Left lobe of liver (tissue), 2 donors: ENCODE data around the gene FREY1. TPM values are rescaled to one million over a fixed set of nuclear protein-coding genes. Genes with fewer than 3 reads are reported as not detected.
A peak's percentile ranks its signal among the peaks of the same experiment; 100 is the strongest.

Experiments
- ATAC-seq: fragments of 200-7000 bp; cut with Tn5 transposase; one replicate; pipeline ENCODE4 v1.9.1; 2020; ENCODE audit warnings: mild to moderate bottlenecking, moderate library complexity
- DNase-seq: peaks from one replicate; pipeline ENCODE4 v3.0.0-alpha.2; 2020; ENCODE audit warnings: low spot score
- total RNA-seq: library from RNA; stranded (reverse); gene quantifications from one replicate; pipeline ENCODE4 v1.2.1, GENCODE V29; 2021
- donor health status: DM: no; HTN: no; CAD: no; lungs with moderate emphysema.
- donor health status: DM: no; HTN: yes; CAD: no.

FREY1 gene
- total RNA-seq: 0.68 TPM

DNA sequence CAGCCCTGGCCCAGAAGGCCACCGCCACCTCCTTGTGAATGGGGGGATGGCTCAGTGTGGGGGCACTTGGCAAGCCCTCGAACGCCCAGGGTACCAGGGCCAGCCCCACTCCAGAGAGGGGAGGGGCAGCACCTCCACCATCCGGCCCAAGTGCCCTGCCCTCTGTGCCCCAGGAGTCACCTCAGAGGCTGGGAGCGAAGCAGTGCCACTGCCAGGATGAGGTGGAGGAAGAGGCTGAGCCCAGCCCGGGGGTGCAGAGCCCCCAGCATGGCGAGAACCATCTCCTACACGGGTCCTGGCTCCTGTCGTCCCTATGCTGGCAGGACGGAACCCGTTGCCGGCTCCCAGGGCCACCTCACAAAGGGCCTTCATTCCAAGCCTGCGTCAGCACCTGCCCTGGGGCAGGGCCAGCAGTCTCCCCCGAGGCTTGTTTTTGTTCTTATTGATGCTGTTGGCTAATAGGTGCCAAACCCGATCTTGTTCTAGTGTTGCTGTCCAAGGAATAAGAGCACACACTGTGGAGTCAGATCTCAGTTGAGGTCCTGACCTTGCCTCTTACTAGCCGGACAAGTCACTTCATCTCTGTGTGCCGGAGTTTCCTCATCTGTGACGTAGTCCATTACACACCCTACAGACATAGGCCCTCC lies at the start of gene FREY1:
Gene FREY1, minus strand, starts transcription at position 307 of the 647 bp plus-strand sequence. Its CDS starts 26 bp downstream, at position 281.
- ATAC-seq (peak; percentile 28), DNase-seq (no peak)

- ATAC-seq (peak; percentile 28), DNase-seq (no peak)
These were observed 42.9 kb upstream of the FREY1 start for GRCh38 chr11:45949992-45950407.

GRCh38 chr11:45948356-45948755 lies 41.3 kb upstream of the FREY1 start:
- ATAC-seq: no peak
- no peak for DNase-seq

DNA sequence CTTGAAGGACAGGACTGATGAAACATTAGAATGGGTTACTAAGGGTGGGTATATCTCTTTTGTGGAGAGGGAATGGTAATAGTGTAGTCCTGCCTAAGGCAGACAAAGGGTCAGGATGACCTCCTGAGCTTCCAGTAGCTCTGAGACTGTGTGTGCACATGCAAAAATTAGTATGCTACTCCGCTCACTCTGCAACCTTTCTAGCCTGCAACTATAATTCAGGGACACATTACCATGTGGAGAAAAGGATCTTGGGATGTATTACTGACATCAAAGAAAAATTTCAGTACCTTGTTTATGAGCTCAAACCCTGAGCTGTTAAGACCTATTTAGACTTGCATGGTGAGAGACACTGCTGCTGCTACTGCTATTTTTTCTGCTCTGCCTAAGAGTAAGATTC lies 40.8 kb upstream of the FREY1 start:
- ATAC-seq (no peak), DNase-seq (no peak)

- ATAC-seq (no peak), DNase-seq (no peak)
These were observed 38.4 kb upstream of the FREY1 start for GRCh38 chr11:45945397-45945999.

DNA sequence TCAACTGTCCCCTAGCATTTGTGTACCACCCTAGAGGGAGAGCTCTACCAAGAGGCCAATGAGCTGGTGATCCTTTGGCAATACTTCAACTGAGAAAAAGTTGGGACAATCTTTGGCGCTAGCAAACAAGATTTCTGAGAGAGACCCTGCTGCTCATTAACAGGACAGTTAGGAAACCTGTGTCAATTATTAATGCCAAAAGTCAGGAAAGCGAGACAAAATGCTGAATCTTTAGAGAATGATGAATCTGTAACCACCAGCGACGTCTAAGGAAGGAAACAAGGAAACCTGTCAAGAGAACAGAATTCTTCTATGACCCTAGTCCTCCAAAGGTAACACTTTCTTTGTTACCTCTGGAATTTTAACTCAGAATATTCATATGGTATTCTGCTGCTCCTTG lies 35.3 kb upstream of the FREY1 start:
- ATAC-seq (peak; percentile 44), DNase-seq (no peak)

DNA sequence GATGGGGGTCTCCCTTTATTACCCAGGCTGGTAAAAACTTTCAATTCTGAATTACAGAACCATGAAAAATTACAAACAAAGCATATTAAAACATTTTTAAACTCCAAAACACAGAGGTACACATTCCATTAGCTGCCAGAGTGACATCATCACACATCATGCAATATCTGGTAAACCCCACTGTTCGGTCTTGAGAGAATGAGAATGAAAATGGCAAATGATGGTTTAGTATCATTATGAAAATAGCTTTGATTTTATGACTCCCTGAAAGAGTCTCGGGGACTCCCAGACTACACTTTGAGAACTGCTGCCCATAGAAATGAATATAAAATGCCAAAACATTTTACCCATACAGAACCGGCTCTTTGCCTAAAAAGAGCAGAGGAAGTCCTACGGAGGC lies 34.2 kb upstream of the FREY1 start:
- ATAC-seq (no peak), DNase-seq (no peak)

- no peak for DNase-seq
- ATAC-seq: no peak
These were observed 32.8 kb upstream of the FREY1 start for GRCh38 chr11:45939836-45940235.

- no peak for ATAC-seq
- DNase-seq: no peak
These were observed 30.8 kb upstream of the FREY1 start for GRCh38 chr11:45937916-45938315.

- DNase-seq (no peak), ATAC-seq (no peak)
These were observed 29.5 kb upstream of the FREY1 start for GRCh38 chr11:45936511-45937054.

GRCh38 chr11:45935349-45936064 lies 28.4 kb upstream of the FREY1 start:
- ATAC-seq (no peak), DNase-seq (no peak)

DNA sequence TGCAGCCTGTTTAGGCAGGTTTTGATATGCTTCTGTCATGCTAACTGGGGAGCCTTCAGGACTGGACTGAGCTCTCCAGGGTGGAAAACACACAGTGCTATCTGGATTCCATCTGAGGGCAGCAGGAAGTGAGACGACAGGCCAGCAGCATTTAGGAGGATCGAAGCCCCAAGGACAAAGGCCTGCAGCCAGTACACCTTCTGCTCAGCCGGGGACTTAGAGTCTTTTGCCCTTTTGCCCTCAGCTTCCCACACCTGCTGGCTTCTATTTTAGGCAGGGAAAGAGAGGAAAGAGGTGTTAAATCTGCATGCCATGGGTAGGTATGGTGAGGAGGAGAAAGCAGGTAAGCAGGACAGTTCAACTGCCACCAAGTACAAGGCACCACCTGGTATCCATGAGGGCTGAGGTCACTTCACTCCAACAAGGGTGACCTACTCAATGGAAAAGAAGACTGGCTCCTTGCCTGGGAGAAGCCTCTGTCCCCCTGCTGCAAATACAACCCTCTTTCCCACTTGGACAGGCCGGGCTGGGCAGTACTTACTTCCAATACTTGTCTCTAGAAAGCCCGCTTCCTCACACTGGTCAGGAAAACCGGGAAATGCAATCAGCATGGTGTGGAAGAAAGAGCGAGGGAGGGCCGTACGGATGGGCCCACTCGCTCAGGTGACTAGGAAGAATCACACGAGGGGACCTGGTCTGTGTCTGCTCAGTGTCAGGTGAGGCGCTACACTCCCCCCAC lies 27.7 kb upstream of the FREY1 start:
- DNase-seq (peak; percentile 74), ATAC-seq (peak; percentile 84)

DNA sequence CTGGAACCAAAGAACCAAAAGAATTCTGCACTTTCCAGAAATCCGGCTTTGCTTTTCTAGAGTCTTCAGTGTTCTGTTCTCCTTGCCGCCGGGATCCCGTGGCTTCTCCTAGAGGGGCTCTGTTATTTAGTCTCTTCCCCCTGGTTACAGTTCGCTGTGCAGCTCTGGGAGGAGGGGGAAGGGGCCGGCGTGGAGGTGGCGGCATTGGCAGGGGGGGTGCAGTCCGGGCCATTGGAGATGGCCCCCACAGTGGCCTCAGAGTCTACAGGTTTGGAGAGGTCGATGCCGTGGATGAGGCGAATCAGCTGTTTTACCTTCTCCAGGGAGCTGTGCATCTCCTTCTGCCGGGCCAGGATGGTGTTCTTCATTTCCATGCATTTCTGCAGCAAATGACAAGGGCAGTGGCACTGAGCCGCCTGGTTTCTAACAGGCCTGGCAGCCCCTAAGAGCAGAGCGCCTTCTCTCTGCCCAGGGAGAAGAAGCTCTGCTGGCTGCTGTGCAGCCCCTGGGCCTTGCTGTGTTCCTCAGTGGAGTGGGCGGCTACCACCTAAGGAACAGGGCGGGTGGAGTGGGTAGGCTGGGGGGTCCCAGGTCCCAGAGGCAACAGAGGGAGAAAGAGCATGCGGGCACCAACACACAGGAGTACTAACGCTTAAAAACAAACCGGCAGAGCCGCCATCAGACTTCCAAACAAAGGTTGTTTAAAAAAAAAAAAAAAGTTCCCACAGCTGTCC lies 26.9 kb upstream of the FREY1 start:
- DNase-seq: no peak
- peak; percentile 7 for ATAC-seq

- DNase-seq (peak; percentile 79), ATAC-seq (peak; percentile 80)
These were observed 26.2 kb upstream of the FREY1 start for GRCh38 chr11:45933131-45933831.

DNA sequence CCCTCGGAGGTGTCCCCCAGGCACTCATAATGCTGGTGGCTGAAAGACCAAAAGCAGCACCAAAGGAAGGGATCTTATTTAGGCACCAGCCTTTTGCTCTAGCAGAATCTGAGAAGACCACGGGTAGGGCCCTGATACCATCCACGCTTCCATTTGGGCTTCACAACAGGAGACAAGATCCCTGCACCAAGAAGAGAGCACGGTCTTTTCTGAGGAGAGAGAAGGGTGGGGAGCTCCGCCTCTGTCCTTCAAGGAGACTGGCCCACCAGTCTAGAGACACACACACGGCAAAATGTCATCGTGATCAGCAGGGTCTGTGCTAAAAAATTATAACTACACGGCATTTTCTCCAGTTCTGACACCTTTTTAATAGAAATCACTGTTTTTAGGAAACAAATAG lies 25.1 kb upstream of the FREY1 start:
- ATAC-seq: no peak
- no peak for DNase-seq

GRCh38 chr11:45931739-45932138 lies 24.7 kb upstream of the FREY1 start:
- ATAC-seq: no peak
- no peak for DNase-seq

DNA sequence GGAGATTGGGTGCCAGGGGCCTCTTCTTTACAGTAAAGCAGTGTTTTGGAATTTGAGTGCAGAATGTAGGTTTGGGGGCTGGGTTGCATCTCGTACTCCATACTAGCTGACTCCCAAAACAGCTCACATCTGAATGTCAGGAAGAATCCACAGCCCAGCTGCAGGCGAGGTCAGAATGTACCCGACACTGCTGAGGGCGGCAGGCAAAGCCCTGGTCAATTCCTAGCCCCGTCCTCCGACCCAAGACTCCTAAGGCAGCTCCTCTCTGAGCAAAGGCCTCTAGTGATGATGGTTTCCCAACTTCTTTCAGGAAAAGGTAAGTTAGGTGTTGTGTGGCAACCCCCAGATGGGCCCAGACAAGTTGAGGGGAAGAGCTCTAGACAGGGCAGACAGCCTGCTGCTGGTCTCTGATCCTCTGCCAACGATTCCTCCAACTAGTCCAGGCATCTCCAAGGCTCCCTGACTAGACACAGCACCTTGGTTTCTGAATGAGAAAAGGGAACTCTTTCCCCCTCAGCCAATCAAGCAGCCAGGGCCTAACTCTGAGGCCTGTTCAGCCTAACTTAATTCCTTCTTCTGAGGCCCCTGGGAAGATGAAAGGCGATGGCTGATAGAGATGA lies 24.0 kb upstream of the FREY1 start:
- no peak for ATAC-seq

DNA sequence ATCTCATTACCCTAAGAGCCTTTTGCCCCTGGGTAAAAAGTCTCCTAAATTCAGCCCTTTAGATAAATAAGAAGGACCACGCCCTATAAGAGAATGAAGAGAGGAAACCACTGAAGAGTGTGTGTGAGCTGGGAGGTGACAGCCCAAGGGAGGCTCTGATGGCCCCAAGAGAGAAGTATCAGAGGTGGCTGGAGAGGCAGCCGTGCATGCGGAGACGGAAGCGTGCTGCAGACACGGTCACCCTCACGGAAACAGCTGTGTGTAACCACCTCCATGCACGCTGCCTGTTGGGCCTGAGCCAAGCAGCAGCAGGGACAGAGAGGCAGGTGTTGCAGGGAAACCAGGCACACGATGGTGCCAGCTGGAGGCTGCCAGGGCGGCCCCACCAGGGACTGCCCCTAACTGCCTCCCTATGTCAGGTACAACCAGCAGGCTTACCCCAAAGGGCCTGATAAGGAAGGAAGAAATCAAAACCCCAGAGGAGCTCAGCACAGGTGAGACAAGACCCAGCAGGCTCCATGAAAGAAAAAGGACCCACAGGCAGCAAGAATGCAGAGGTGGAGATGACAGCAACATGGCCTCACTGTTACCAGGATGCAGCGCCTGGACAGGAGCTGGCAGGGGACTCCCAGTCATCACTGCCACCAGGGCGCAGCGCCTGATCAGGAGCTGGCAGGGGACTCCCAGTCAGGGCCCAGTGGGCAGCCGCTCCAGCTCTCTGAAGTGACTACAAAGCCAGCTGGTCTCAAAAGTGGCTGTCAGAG lies 23.1 kb upstream of the FREY1 start:
- DNase-seq (peak; percentile 44), ATAC-seq (no peak)

More for the DNA sequence above, 24.0 kb upstream of the FREY1 start:
- DNase-seq: no peak
